ENCODE measurements around the gene LRRC47.

DNA sequence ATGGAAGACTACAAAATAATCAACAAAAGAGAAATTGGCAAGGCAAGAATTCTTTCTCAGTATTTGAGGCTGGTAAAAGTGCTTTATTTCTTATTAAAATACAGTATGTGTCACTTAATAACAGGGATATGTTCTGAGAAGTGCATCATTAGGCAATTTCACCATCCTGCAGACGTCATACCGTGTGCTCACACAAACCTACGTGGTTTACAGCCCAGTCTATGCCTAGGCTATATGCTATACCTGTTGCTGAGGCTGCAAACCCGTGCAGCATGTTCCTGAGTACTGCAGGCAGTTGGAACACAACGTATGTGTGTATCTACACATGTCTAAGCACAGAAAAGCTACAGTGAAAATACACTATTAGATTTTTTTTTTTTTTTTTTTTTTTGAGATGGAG, 46.8 kb downstream of the LRRC47 start:
- TF ChIP-seq, protein P1, sequence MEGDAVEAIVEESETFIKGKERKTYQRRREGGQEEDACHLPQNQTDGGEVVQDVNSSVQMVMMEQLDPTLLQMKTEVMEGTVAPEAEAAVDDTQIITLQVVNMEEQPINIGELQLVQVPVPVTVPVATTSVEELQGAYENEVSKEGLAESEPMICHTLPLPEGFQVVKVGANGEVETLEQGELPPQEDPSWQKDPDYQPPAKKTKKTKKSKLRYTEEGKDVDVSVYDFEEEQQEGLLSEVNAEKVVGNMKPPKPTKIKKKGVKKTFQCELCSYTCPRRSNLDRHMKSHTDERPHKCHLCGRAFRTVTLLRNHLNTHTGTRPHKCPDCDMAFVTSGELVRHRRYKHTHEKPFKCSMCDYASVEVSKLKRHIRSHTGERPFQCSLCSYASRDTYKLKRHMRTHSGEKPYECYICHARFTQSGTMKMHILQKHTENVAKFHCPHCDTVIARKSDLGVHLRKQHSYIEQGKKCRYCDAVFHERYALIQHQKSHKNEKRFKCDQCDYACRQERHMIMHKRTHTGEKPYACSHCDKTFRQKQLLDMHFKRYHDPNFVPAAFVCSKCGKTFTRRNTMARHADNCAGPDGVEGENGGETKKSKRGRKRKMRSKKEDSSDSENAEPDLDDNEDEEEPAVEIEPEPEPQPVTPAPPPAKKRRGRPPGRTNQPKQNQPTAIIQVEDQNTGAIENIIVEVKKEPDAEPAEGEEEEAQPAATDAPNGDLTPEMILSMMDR (IDR thresholded peaks at IDR 0.05) = no peak
- TF ChIP-seq POLR2A (IDR thresholded peaks at IDR 0.05) = no peak
